Effector memory CD4-positive, alpha-beta T cell (primary cell): ENCODE data around the gene DSCAML1.

ENCODE experiments used
- DNase-seq, 3 donors: peaks; one replicate each; pipeline ENCODE4 v3.0.0-alpha.2; 2020
- H3K27ac ChIP-seq: 2 replicates; pipeline ENCODE4 v1.7.0; 2013; ENCODE audit warnings: mild to moderate bottlenecking, low read length, moderate library complexity; ENCODE audit not compliant: insufficient read depth, poor library complexity, severe bottlenecking
- H3K27me3 ChIP-seq: replicated peaks from 2 replicates; pipeline ENCODE4 v1.7.0; 2013; ENCODE audit warnings: mild to moderate bottlenecking, low read length; ENCODE audit not compliant: insufficient read depth, control insufficient read depth, poor library complexity, severe bottlenecking
- H3K36me3 ChIP-seq: 2 replicates; pipeline ENCODE4 v1.7.0; 2013; ENCODE audit warnings: mild to moderate bottlenecking, low read length, moderate library complexity; ENCODE audit not compliant: control insufficient read depth, insufficient read depth
- H3K4me1 ChIP-seq: 2 replicates; pipeline ENCODE4 v1.7.0; 2013; ENCODE audit warnings: low read length, mild to moderate bottlenecking; ENCODE audit not compliant: control insufficient read depth, insufficient read depth, poor library complexity, severe bottlenecking
- H3K4me3 ChIP-seq: 2 replicates; pipeline ENCODE4 v1.7.0; 2013; ENCODE audit warnings: low read length, low read depth, mild to moderate bottlenecking; ENCODE audit not compliant: insufficient read depth, poor library complexity, severe bottlenecking
- H3K9me3 ChIP-seq: 2 replicates; pipeline ENCODE4 v1.7.0; 2013; ENCODE audit warnings: mild to moderate bottlenecking, low read length, moderate library complexity; ENCODE audit not compliant: control insufficient read depth

Gene DSCAML1

GRCh38 chr11:117586392-117586791, 210.6 kb downstream of the DSCAML1 start:
- Histone ChIP-seq H3K27ac (no peak overlapping the region), H3K36me3 (no peaks in the 10 kb centered on the region), H3K9me3 (no peaks in the 10 kb centered on the region), H3K4me3 (no peak overlapping the region), H3K4me1 (no peaks in the 10 kb centered on the region), H3K27me3 (no peaks in the 10 kb centered on the region)
- no peak for DNase-seq

GRCh38 chr11:117585631-117586030, 211.4 kb downstream of the DSCAML1 start:
- Histone ChIP-seq H3K27ac (no peak overlapping the region), H3K4me3 (no peak overlapping the region), H3K27me3 (no peaks in the 10 kb centered on the region), H3K36me3 (no peaks in the 10 kb centered on the region), H3K9me3 (no peaks in the 10 kb centered on the region), H3K4me1 (no peaks in the 10 kb centered on the region)
- DNase-seq: no peak

- Histone ChIP-seq H3K9me3 (no peaks in the 10 kb centered on the region), H3K27ac (no peak overlapping the region), H3K4me3 (no peak overlapping the region), H3K27me3 (no peaks in the 10 kb centered on the region), H3K36me3 (no peaks in the 10 kb centered on the region), H3K4me1 (no peaks in the 10 kb centered on the region)
- DNase-seq: no peak
Observed at GRCh38 chr11:117584056-117584830, 212.8 kb downstream of the DSCAML1 start.

GRCh38 chr11:117583063-117583801, 213.8 kb downstream of the DSCAML1 start:
- H3K4me1 ChIP-seq: no peaks in the 10 kb centered on the region
- H3K36me3 ChIP-seq: no peaks in the 10 kb centered on the region
- H3K9me3 ChIP-seq: no peaks in the 10 kb centered on the region
- H3K4me3 ChIP-seq: no peak overlapping the region
- H3K27ac ChIP-seq: no peak overlapping the region
- no peaks in the 10 kb centered on the region for H3K27me3 ChIP-seq
- no peak for DNase-seq

- H3K27ac ChIP-seq: no peak overlapping the region
- H3K4me3 ChIP-seq: no peak overlapping the region
- H3K4me1 ChIP-seq: no peaks in the 10 kb centered on the region
- no peaks in the 10 kb centered on the region for H3K27me3 ChIP-seq
- no peaks in the 10 kb centered on the region for H3K36me3 ChIP-seq
- DNase-seq: no peak
- no peaks in the 10 kb centered on the region for H3K9me3 ChIP-seq
Observed at GRCh38 chr11:117582433-117582832, 214.6 kb downstream of the DSCAML1 start.

GRCh38 chr11:117580866-117581265, 216.2 kb downstream of the DSCAML1 start:
- Histone ChIP-seq H3K4me3 (no peak overlapping the region), H3K27me3 (no peaks in the 10 kb centered on the region), H3K4me1 (no peaks in the 10 kb centered on the region), H3K9me3 (no peaks in the 10 kb centered on the region), H3K27ac (no peak overlapping the region), H3K36me3 (no peaks in the 10 kb centered on the region)
- no peak for DNase-seq

- Histone ChIP-seq H3K4me3 (no peak overlapping the region), H3K27ac (no peak overlapping the region), H3K27me3 (no peaks in the 10 kb centered on the region), H3K9me3 (no peaks in the 10 kb centered on the region), H3K36me3 (no peaks in the 10 kb centered on the region), H3K4me1 (no peaks in the 10 kb centered on the region)
- no peak for DNase-seq
Observed at GRCh38 chr11:117579161-117579560, 217.9 kb downstream of the DSCAML1 start.

- Histone ChIP-seq H3K27ac (no peak overlapping the region), H3K27me3 (no peaks in the 10 kb centered on the region), H3K36me3 (no peaks in the 10 kb centered on the region), H3K4me3 (no peak overlapping the region), H3K4me1 (no peaks in the 10 kb centered on the region), H3K9me3 (no peaks in the 10 kb centered on the region)
- DNase-seq: no peak
Observed at GRCh38 chr11:117575856-117576255, 221.2 kb downstream of the DSCAML1 start.

- Histone ChIP-seq H3K27ac (no peak overlapping the region), H3K27me3 (no peaks in the 10 kb centered on the region), H3K9me3 (no peaks in the 10 kb centered on the region), H3K4me3 (no peak overlapping the region), H3K36me3 (no peaks in the 10 kb centered on the region), H3K4me1 (no peaks in the 10 kb centered on the region)
- no peak for DNase-seq
Observed at GRCh38 chr11:117574551-117574950, 222.5 kb downstream of the DSCAML1 start.

- Histone ChIP-seq H3K4me3 (no peak overlapping the region), H3K27me3 (no peaks in the 10 kb centered on the region), H3K9me3 (no peaks in the 10 kb centered on the region), H3K4me1 (no peaks in the 10 kb centered on the region), H3K36me3 (no peaks in the 10 kb centered on the region), H3K27ac (no peak overlapping the region)
- no peak for DNase-seq
Observed at GRCh38 chr11:117573326-117573725, 223.7 kb downstream of the DSCAML1 start.
